NAMALWA (cell line): Measurements from ENCODE around the gene KLF16.
"Not testable (repeated sequence)": the region's sequence is repeated elsewhere in the genome, so short reads cannot be mapped to it uniquely, and the experiment has no call there.

Source experiments
- DNase-seq: peaks from one replicate; pipeline ENCODE4 v3.0.0-alpha.2; 2015; ENCODE audit warnings: low spot score

KLF16 gene

GRCh38 chr19:1863328-1863637 lies at the start of gene KLF16:
Gene KLF16, minus strand, starts transcription at chr19:1863579. Its CDS starts 82 bp downstream, at chr19:1863497.
- no peak for DNase-seq

DNA sequence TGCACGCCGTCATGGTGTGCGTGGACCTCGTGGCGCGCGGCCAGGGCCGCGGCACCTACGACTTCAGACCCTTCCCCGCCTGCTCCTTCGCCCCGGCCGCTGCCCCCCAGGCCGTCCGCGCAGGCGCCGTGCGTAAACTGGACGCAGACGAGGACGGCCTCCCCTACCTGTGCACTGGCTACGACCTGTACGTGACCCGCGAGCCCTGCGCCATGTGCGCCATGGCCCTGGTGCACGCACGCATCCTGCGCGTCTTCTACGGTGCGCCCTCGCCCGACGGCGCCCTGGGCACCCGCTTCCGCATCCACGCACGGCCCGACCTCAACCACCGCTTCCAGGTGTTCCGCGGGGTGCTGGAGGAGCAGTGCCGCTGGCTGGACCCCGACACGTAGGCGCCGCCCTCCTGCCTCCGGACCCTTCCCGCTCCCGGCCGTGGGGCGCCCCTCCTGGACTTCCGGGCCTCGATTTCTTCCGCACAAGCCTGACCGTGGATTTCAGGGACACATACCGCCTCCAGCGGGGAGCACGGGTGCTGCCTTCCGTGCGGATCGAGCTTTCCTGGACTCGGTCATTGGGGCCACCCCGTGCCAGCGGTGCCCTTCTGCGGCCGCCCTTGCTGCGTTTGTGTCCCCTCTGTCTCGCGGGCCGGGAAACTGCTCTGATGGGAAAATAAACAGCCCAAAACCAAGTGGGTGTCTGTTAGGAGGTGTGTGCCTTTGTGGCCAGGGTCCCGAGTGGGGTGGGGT lies 49.6 kb upstream of the KLF16 start:
- DNase-seq, result no peak

DNA sequence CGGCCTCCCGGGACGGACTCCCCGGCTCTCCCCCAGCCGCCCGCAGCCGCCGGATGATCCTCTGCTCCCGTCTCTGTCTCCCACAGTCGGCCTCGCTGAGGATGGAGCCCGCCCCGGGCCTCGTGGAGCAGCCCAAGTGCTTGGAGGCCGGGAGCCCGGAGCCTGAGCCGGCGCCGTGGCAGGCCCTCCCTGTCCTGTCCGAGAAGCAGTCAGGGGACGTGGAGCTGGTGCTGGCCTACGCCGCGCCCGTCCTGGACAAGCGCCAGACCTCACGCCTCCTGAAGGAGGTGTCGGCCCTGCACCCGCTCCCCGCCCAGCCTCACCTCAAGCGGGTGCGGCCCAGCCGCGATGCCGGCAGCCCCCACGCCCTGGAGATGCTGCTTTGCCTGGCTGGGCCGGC lies 48.6 kb upstream of the KLF16 start:
- DNase-seq, result no peak

GRCh38 chr19:1911098-1911497 lies 47.7 kb upstream of the KLF16 start:
- no peak for DNase-seq

- no peak for DNase-seq
Observed at GRCh38 chr19:1910177-1910576, 46.8 kb upstream of the KLF16 start.

GRCh38 chr19:1909761-1910080 lies 46.3 kb upstream of the KLF16 start:
- DNase-seq, result no peak

DNA sequence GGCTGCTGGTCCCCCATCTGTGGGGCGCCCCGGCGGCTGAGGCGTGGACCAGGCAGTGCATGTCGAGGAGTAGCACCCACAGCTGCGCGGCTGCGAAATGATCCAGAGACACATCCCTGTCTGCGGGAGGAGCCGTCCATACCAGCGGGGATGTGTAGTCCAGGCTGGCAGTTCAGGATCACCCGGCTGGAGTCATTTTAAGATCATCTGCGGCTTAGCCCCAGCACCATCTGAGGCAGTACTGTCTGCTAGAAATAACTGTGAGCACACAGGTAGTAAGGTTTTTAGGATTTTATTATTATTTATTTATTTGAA lies 44.9 kb upstream of the KLF16 start:
- no peak for DNase-seq

GRCh38 chr19:1907563-1908363 lies 44.4 kb upstream of the KLF16 start:
- DNase-seq, result no peak

- DNase-seq, result no peak
Observed at GRCh38 chr19:1906985-1907562, 43.7 kb upstream of the KLF16 start.

DNA sequence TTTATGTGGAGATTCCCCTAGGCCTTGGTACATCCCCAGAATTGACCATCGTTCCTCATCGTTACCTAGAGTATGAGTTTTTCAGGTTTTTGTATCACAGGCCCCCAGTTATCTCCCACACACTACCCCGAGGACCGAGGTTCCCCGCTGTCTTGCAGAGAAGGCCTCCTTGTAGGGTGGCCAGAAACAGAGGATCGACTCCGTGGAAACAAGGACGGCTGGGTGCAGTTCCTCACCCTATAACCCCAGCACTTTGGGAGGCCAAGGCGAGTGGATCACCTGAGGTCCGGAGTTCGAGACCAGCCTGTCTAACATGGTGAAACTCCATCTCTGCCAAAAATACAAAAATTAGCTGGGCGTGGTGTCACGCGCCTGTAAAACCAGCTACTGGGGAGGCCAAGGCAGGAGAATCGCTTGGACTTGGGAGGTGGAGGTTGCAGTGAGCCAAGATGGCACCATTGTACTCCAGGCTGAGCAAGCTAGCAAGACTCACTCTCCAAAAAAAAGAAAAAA lies 42.5 kb upstream of the KLF16 start:
- DNase-seq, result no peak

DNA sequence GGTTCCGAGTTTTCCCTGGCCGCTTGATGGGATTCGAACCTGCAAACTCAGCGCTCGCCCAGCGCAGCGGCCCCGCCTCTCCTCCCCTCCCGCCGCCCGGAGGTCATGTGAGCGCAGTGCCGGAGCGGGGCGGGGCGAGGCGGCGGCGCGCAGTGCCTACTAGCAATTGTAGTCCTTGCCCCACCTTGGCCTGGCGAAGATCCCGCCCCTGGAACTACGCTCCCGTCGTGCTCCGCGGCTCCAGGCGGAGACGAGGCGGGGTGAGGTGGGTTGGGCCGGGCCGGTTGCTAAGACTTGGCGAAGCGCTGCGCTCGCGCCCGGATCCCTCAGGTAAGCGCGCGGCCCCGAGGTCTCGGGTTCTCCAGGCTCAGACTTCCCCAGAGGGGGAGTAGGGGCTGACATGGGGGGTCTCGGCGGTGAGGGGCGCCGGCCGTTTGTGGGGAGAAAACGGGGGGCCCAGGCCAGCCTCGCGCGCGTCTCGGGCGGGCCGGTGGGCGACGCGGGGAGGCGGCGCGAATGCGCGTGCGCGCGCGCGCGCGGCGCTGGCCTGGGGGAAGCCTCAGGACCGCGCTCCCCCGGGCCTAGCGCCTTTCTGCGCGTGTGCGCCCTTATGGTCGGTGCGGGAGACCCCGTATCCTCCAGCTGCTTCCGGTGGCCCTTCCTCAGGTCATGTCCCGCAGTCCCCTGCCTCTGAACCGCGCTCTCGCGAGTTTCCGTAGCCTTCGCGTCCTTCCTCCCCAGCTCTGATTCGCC lies 41.9 kb upstream of the KLF16 start, which contains the start of the genes ADAT3 and SCAMP4:
Gene ADAT3 (plus strand): TSS at position 290 of the 753 bp plus-strand sequence. CDS start 6,649 bp downstream, outside the sequence.
Gene SCAMP4 (plus strand): TSS at position 290 of the 753 bp plus-strand sequence. CDS start 9,621 bp downstream, outside the sequence.
- DNase-seq, result peak; percentile 98

DNA sequence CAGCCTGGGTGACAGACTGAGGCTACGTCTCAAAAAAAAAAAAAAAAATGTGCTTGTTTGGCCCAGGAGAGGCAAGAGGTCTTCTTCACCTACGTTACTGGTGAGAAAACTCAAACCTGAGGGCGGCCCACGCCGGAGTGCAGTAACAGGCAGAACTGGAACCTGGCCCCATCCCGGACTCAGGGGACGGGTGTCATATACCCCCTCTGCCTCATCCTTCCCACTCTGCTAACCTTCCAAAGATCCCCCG lies 41.4 kb upstream of the KLF16 start:
- DNase-seq, result no peak

GRCh38 chr19:1902923-1903322 lies 39.5 kb upstream of the KLF16 start:
- no peak for DNase-seq

DNA sequence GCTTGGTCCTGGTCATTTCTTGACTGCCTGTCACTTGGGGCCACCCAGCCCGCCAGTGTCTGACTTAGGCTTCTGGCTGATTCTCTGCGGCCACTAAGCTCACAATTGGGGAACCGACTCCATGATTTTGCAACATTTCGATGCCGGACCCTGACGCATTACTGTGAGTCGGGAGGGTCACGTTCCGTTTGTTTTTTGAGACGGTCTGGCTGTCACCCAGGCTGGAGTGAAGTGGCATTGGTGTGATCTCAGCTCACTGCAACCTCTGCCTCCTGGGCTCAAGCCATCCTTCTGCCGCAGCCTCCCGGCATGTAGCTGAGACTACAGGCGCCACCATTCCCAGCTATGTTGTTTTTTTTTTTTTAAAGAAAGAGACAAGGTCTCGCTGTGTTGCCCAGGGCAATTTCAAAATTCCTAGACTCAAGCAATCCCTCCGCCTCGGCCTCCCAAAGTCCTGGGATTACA lies 38.6 kb upstream of the KLF16 start:
- DNase-seq, result no peak

DNA sequence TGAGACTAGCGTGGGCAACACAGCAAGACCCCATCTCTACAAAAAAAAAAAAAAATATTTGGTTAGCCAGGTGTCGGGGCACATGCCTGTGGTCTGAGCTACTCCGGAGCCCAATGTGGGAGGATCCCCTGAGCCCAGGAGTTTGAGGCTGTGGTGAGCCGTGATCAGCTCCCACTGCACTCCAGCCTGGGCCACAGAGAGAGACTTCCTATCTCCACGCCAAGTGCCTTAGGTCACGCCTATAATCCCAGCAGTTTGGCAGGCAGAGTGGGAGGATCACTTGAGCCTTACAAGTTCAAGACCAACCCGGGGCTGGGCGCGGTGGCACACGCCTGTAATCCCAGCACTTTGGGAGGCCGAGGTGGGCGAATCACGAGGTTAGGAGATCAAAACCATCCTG lies 33.1 kb upstream of the KLF16 start:
- no peak for DNase-seq

DNA sequence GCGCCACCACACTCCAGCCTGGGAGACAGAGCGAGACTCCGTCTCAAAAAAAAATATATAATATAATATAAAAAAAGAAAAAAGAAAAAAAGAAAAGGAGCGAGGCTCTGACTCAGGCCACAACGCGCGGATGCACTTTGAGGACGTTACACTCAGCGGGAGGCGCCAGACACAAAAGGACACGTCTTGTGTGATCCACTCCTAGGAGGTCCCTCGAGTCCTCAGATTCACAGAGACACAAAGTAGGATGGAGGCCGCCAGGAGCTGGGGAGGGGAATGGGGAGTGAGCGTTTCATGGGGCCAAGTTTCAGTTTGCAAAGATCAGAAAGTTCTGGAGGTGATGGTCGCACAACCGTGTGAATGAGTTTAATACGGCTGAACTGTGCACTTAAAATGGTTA lies 30.4 kb upstream of the KLF16 start:
- DNase-seq, result no peak

- no peak for DNase-seq
Observed at GRCh38 chr19:1889907-1890306, 26.5 kb upstream of the KLF16 start.

- DNase-seq, result no peak
Observed at GRCh38 chr19:1888385-1888784, 25.0 kb upstream of the KLF16 start.

DNA sequence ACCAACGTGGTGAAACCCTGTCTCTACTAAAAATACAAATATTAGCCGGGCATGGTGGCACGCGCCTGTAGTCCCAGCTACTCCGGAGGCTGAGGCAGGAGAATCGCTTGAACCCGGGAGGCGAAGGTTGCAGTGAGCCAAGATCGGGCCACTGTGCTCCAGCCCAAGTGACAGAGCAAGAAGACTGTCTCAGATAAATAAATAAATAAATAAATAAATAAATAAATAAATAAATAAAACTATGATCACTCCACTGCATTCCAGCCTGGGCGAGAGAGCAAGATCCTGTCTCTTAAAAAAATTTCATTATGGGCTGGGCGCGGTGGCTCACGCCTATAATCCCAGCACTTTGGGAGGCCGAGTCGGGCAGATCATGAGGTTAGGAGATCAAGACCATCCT lies 23.0 kb upstream of the KLF16 start:
- DNase-seq, result not testable (repeated sequence)

DNA sequence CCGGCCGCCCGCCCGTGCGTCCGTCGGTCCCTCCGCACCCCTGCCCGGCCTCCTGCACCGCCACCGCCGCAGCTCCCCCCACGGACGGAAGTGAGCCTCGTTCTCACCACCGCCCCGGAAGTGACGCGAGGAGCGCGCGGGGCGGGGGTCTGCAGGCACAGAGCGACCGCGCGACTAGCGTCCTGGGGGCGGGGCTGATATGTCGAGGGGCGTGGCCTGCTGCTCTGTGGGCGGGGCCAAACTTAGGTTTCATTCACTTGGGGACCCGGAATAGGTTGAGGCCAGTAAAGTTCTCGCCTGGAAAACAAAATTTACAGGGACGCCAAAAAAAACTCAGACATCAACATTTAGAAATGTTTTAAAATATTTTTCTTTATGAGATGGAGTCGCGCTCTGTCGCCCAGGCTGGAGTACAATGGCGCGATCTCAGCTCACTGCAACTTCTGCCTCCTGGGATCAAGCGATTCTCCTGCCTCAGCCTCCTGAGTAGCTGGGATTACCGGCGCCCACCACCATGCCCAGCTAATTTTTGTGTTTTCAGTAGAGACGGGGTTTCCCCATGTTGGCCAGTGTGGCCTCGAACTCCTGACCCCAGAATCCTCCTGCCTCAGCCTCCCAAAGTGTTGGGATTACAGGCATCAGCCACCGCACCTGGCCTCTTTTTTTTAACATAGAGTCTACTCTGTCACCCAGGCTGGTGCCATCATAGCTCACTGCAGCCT lies 22.2 kb upstream of the KLF16 start, which contains the start of gene ABHD17A:
Gene ABHD17A (minus strand): TSS at position 99 of the 722 bp plus-strand sequence. CDS start 3,930 bp downstream, outside the sequence.
- DNase-seq, result peak; percentile 97

DNA sequence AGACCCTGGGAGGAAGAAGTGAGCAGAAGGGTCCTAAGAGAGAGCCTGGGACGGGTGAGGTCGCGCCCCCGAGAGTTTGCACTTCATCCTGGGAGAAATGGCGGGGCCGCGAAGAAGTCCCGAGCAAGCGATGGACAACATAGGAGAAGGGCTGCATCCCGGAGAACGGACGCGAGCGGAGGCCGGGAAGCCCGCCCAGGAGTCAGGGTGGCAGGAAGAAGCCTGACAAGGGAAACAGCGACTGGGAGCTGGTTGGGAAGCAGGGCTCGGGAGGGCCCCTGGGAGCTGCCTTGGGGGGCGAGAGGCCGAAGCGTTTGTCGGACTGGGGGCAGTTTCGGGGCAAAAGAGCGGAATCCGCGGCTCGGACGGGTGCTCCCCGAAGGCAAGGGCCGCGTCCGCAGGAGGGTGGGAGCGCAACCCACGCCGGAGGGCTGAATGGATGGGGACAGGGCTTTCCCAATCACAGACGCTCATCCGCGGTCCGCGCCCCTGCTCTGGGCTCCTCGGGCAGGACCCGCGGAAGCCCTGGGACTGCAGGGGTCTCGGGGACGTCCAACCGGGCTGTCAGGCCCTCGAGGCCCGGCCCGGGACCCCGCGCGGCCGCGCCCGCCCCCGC lies 21.4 kb upstream of the KLF16 start:
- DNase-seq, result no peak
